Measurements from ENCODE around the gene MYBPC1.
"Not testable (repeated sequence)": the region's sequence is repeated elsewhere in the genome, so short reads cannot be mapped to it uniquely, and the experiment has no call there.

MYBPC1 gene

DNA sequence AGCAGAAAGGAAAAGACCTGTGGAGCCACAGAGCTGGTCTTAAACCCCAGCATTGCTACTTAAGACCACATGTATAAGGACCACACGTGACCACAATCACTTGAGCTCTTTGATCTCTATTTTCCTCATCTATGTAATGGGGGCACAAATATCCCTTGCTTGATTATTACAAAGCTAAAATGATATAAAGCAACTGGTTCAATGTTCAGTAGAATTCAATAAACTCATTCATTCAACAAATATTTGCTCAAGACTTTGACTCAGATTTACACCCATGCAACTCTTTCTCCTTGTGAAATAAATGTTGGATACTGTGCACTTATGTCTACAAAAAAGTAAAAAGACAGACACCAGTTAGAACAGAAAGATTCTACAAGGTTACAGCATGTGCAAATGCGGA lies 80.8 kb downstream of the MYBPC1 start:
- no peak overlapping the region for H3K4me3 ChIP-seq (ENCODE audit: low read depth, low read length)
- TF ChIP-seq CTCF (IDR thresholded peaks at IDR 0.05; ENCODE audit: low read depth, low read length, missing control alignments): no peak
- no peak for DNase-seq (ENCODE audit: low read depth)

- not testable (repeated sequence) for H3K4me3 ChIP-seq (ENCODE audit: low read depth, low read length); DNase-seq (ENCODE audit: low read depth)
Measured at GRCh38 chr12:101676497-101676896, 81.7 kb downstream of the MYBPC1 start.

GRCh38 chr12:101678081-101678480 lies 83.3 kb downstream of the MYBPC1 start:
- H3K4me3 ChIP-seq (ENCODE audit: low read depth, low read length): no peak overlapping the region
- no peak for TF ChIP-seq CTCF (IDR thresholded peaks at IDR 0.05; ENCODE audit: low read depth, low read length, missing control alignments)
- no peak for DNase-seq (ENCODE audit: low read depth)

GRCh38 chr12:101680240-101680639 lies 85.5 kb downstream of the MYBPC1 start:
- TF ChIP-seq CTCF (IDR thresholded peaks at IDR 0.05; ENCODE audit: low read depth, low read length, missing control alignments): no peak
- no peak for DNase-seq (ENCODE audit: low read depth)
- H3K4me3 ChIP-seq (ENCODE audit: low read depth, low read length): no peak overlapping the region

- H3K4me3 ChIP-seq (ENCODE audit: low read depth, low read length): no peak overlapping the region
- TF ChIP-seq CTCF (IDR thresholded peaks at IDR 0.05; ENCODE audit: low read depth, low read length, missing control alignments): no peak
- DNase-seq (ENCODE audit: low read depth): no peak
Measured at GRCh38 chr12:101680647-101681046, 85.9 kb downstream of the MYBPC1 start.

DNA sequence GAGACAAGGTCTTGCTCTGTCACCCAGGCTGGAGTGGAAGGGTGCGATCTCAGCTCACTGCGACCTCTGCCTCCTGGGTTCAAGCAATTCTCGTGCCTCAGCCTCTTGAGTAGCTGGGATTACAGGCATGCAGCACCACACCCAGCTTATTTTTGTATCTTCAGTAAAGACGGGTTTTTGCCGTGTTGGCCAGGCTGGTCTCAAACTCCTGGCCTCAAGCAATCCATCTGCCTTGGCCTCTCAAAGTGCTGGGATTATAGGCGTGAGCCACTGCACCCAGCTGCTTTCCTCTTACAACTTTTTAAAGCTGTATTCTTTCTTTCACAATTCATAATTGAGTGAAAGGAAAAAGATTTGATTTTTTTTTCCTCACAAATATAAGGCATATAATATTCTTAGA lies 86.9 kb downstream of the MYBPC1 start:
- not testable (repeated sequence) for H3K4me3 ChIP-seq (ENCODE audit: low read depth, low read length); DNase-seq (ENCODE audit: low read depth)

- no peak for DNase-seq (ENCODE audit: low read depth)
- TF ChIP-seq CTCF (IDR thresholded peaks at IDR 0.05; ENCODE audit: low read depth, low read length, missing control alignments): no peak
- no peak overlapping the region for H3K4me3 ChIP-seq (ENCODE audit: low read depth, low read length)
Measured at GRCh38 chr12:101685092-101685491, 90.3 kb downstream of the MYBPC1 start.

DNA sequence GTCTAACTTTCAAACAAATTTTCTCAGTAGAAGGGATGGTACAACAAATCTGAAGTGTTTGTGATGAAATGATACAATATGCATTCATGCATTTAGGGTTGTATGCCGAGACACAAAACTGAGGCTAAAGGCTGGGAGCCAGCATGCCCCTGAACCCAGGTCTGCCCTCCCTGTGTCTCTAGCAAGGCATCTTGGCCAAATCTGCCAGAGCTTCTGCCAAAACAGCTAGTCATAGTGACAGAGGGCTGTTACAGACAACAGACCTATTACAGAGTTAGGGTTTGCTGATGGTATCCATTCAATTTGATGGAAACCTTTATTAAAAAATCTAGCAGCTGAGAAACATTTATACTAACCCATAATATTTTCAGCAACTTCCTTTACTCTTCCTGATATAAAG lies 91.4 kb downstream of the MYBPC1 start:
- DNase-seq (ENCODE audit: low read depth): no peak
- H3K4me3 ChIP-seq (ENCODE audit: low read depth, low read length): no peak overlapping the region
- TF ChIP-seq CTCF (IDR thresholded peaks at IDR 0.05; ENCODE audit: low read depth, low read length, missing control alignments): no peak

Measured in GM12864 (cell line).